K562 (cell line): ENCODE measurements around the gene PODN. TPM values are rescaled to one million over a fixed set of nuclear protein-coding genes. Genes with fewer than 3 reads are reported as not detected.

Experiments
- ATAC-seq: fragments of 200-7000 bp; cut with Tn5 transposase; 3 replicates; pipeline ENCODE4 v1.9.1; 2020; ENCODE audit warnings: moderate library complexity
- BruUV-seq: library from RNA; stranded (reverse); fragments of 400-500 nt; replicated peaks from 2 replicates; lab custom pipeline; 2021; lab: Mats Ljungman, UMichigan
- CTCF ChIA-PET: fragments of 300-600 bp; formaldehyde crosslinking; extraction: SDS; loops from one replicate; lab custom pipeline; 2021; ENCODE audit warnings: low intra/inter-chr PET ratio; lab: Yijun Ruan, JAX
- POLR2A ChIA-PET: fragments of 300-600, 350-650 bp; sonication (Branson Sonifier 250); formaldehyde crosslinking; extraction: SDS; loops from one replicate; lab custom pipeline; 2021; ENCODE audit warnings: antibody characterized with exemption, inconsistent platforms; lab: Yijun Ruan, JAX
- DNase-seq, 4 experiments: peaks; one replicate each; pipeline versions ENCODE4 v3.0.0 to v3.0.0-alpha.2; 2011 to 2018; ENCODE audit warnings: low spot score in 3 of 4, mixed read lengths in 3 of 4; ENCODE audit errors: extremely low read depth in 1 of 4
- FAIRE-seq: peaks from 2 replicates; lab custom pipeline; 2011; peaks lifted over from hg19 to GRCh38; lab: Jason Lieb, UNC
- H2AFZ ChIP-seq: 2 replicates; pipeline ENCODE4 v1.6.0; 2011; ENCODE audit warnings: low read depth, low read length, control low read depth, inconsistent platforms
- H3K27ac ChIP-seq: fragments of 200-600 bp; 3 replicates; pipeline ENCODE4 v1.8.0; 2011; ENCODE audit warnings: low read depth, mild to moderate bottlenecking, control low read depth, inconsistent platforms, low read length, moderate library complexity, mixed read lengths; ENCODE audit errors: extremely low read depth
- H3K27me3 ChIP-seq, 2 experiments: fragments of 300-600 bp in 1 of 2; 2 replicates in 1 of 2; 3 replicates in 1 of 2; pipeline versions ENCODE4 v1.6.0 to v1.8.0; 2011; ENCODE audit warnings: inconsistent platforms in 2 of 2, low read length in 2 of 2, mild to moderate bottlenecking in 1 of 2, mixed read lengths in 1 of 2, moderate library complexity in 1 of 2; ENCODE audit not compliant: control insufficient read depth in 2 of 2, insufficient read depth in 2 of 2
- H3K36me3 ChIP-seq: fragments of 300-600 bp; 3 replicates; pipeline ENCODE4 v1.8.0; 2011; ENCODE audit warnings: mild to moderate bottlenecking, low read length, inconsistent platforms; ENCODE audit not compliant: control insufficient read depth, insufficient read depth
- H3K4me1 ChIP-seq, 2 experiments: fragments of 200-600 bp in 1 of 2; replicated peaks in 1 of 2; 2 replicates in 1 of 2; 3 replicates in 1 of 2; pipeline versions ENCODE4 v1.5.1 to v1.8.0; 2011; ENCODE audit warnings: inconsistent platforms in 2 of 2, low read length in 2 of 2, mild to moderate bottlenecking in 1 of 2, mixed read lengths in 1 of 2, moderate library complexity in 1 of 2; ENCODE audit not compliant: control insufficient read depth in 2 of 2, insufficient read depth in 2 of 2
- H3K4me2 ChIP-seq: 2 replicates; pipeline ENCODE4 v1.6.1; 2011; ENCODE audit warnings: low read length, control low read depth, inconsistent platforms, mixed read lengths; ENCODE audit not compliant: insufficient read depth
- H3K4me3 ChIP-seq: fragments of 200-600 bp; sonication (generic), shearing (Covaris generic); 2 replicates; pipeline ENCODE4 v1.5.1; 2016; ENCODE audit warnings: control low read depth, inconsistent platforms
- H3K79me2 ChIP-seq: fragments of 200-600 bp; 3 replicates; pipeline ENCODE4 v1.8.0; 2011; ENCODE audit warnings: low read length, inconsistent platforms; ENCODE audit not compliant: control insufficient read depth, insufficient read depth
- H3K9ac ChIP-seq, 2 experiments: 2 replicates each; pipeline versions ENCODE4 v1.6.0 to v1.6.1; 2011; ENCODE audit warnings: low read depth in 2 of 2, low read length in 2 of 2, control low read depth in 1 of 2, inconsistent platforms in 1 of 2, mild to moderate bottlenecking in 1 of 2, mixed read lengths in 1 of 2; ENCODE audit not compliant: insufficient read depth in 1 of 2
- H3K9me1 ChIP-seq: one replicate; pipeline ENCODE4 v1.6.0; 2011; ENCODE audit warnings: inconsistent platforms, mild to moderate bottlenecking, low read length, moderate library complexity; ENCODE audit not compliant: control insufficient read depth, insufficient read depth
- H3K9me3 ChIP-seq: replicated peaks from 2 replicates; pipeline ENCODE4 v1.5.1; 2011; ENCODE audit warnings: low read depth, low read length, inconsistent platforms; ENCODE audit not compliant: control insufficient read depth, insufficient read depth
- H4K20me1 ChIP-seq: replicated peaks from 2 replicates; pipeline ENCODE4 v1.6.1; 2011; ENCODE audit warnings: low read length, inconsistent platforms, mixed read lengths; ENCODE audit not compliant: control insufficient read depth, insufficient read depth
- CREB1 ChIP-seq, 2 experiments: sonication (generic) in 1 of 2; formaldehyde crosslinking in 1 of 2; IDR thresholded peaks; 2 replicates each; pipeline versions ENCODE4 v1.6.1 to v1.8.0; 2012 to 2022; ENCODE audit warnings: inconsistent platforms in 1 of 2, mild to moderate bottlenecking in 1 of 2, missing genetic modification reagents in 1 of 2, moderate library complexity in 1 of 2
- E2F1 ChIP-seq: sonication (generic); formaldehyde crosslinking; IDR thresholded peaks from 2 replicates; pipeline ENCODE4 v1.8.1; 2023; ENCODE audit warnings: mild to moderate bottlenecking, missing genetic modification reagents, moderate library complexity
- HNRNPL ChIP-seq: fragments of 200-400 bp; formaldehyde crosslinking; IDR thresholded peaks from 2 replicates; pipeline ENCODE4 v1.6.1; 2017; ENCODE audit warnings: low read depth, mild to moderate bottlenecking, low read length
- MGA ChIP-seq: fragments of 450-650 bp; IDR thresholded peaks from 2 replicates; pipeline ENCODE4 v1.6.1; 2016; ENCODE audit warnings: mild to moderate bottlenecking, moderate library complexity
- WGBS: fragments of 100-300 bp; shearing (Covaris generic); methylation state at CpG from one replicate; pipeline ENCODE4 v1.1.6; 2016; ENCODE audit warnings: low coverage, mixed read lengths; ENCODE audit not compliant: insufficient coverage; ENCODE audit errors: missing lambda C conversion rate; 5-methylcytosine and 5-hydroxymethylcytosine counted together
- in situ Hi-C: fragments of 300-500 bp; cut with MboI; formaldehyde crosslinking; loops from 4 replicates; pipeline ENCODE4 v1.15.0; 2018; ENCODE audit warnings: inconsistent platforms, mixed read lengths
- intact Hi-C: fragments of 100-400 bp; cut with micrococcal nuclease; formaldehyde crosslinking; loops from 2 replicates; pipeline ENCODE4 v1.14.2; 2022
- polyA plus RNA-seq, 8 experiments: library from polyadenylated mRNA; depleted of rRNA in 4 of 8; stranded (reverse) in 5 of 8; unstranded in 3 of 8; fragments of >200 nt; fragmentation: Nextera tagmentation in 2 of 8; fragmentation: Illumina TruSeq in 1 of 8; extraction: Ambion mirVana in 2 of 8; extraction: Trizol in 1 of 8; gene quantifications; 2 replicates each; pipeline versions ENCODE4 v1.2.1 to v1.2.3, GENCODE V29; 2011 to 2014; ENCODE audit warnings: inconsistent platforms in 1 of 8, missing spikeins in 1 of 8
- total RNA-seq, 7 experiments: library from RNA; depleted of rRNA in 6 of 7; stranded (reverse); fragments of >200 nt in 6 of 7; fragmentation: Illumina TruSeq in 2 of 7; extraction: Trizol in 2 of 7; gene quantifications; 2 replicates each; pipeline versions ENCODE4 v1.2.1 to v1.2.3, GENCODE V29; 2011 to 2021; ENCODE audit warnings: low replicate concordance in 1 of 7
- TF ChIP-seq, protein P1 (sequence below): fragments of 150-350 bp; conservative IDR thresholded peaks from 2 replicates; pipeline ENCODE4 v1.6.1; 2014; ENCODE audit warnings: low read length

Gene PODN
- total and polyA plus RNA-seq, 9 of the 15 experiments (the other 6 are each of a cell fraction or from before 2014, with no cell fraction given) = not detected

- no TSS peak for BruUV-seq
- no peak for DNase-seq
- ChIA-PET POLR2A (no interaction called here), CTCF (no interaction called here)
- H3K4me3 ChIP-seq = no peak overlapping the region
- H3K27ac ChIP-seq = no peak overlapping the region
- H3K4me2 ChIP-seq = no peak overlapping the region
- H3K27me3 ChIP-seq = peaks cover 0 to 20% of the 10 kb centered on the region in 2 experiments; a peak in 2 of 5 replicates
- H4K20me1 ChIP-seq = peaks cover under 1% of the 10 kb centered on the region; the same call in 1 of the 2 replicates
- no peaks in the 10 kb centered on the region for H3K36me3 ChIP-seq
- intact Hi-C loops = no loop called here
- no peak overlapping the region for H3K9ac ChIP-seq
- H3K79me2 ChIP-seq = no peaks in the 10 kb centered on the region
- H2AFZ ChIP-seq = no peak overlapping the region
- FAIRE-seq = no peak
- no peaks in the 10 kb centered on the region for H3K9me3 ChIP-seq
- ATAC-seq = no peak
- 16% methylated on average over 7 of the region's 9 CpGs for WGBS
- in situ Hi-C loops = loop anchor here (5.0 kb wide), 1 partner anchor 46 kb away; no protein-coding TSS in a partner anchor
- no peaks in the 10 kb centered on the region for H3K9me1 ChIP-seq
- peaks cover 0 to 30% of the 10 kb centered on the region in 2 experiments; a peak in 2 of 5 replicates for H3K4me1 ChIP-seq
- TF ChIP-seq CREB1 (IDR thresholded peaks at IDR 0.05) (no peak), CREB1 (CRISPR knock-in tag; IDR thresholded peaks at IDR 0.05) (no peak), E2F1 (CRISPR knock-in tag) (no peak), HNRNPL (no peak), MGA (no peak)
- TF ChIP-seq, protein P1, sequence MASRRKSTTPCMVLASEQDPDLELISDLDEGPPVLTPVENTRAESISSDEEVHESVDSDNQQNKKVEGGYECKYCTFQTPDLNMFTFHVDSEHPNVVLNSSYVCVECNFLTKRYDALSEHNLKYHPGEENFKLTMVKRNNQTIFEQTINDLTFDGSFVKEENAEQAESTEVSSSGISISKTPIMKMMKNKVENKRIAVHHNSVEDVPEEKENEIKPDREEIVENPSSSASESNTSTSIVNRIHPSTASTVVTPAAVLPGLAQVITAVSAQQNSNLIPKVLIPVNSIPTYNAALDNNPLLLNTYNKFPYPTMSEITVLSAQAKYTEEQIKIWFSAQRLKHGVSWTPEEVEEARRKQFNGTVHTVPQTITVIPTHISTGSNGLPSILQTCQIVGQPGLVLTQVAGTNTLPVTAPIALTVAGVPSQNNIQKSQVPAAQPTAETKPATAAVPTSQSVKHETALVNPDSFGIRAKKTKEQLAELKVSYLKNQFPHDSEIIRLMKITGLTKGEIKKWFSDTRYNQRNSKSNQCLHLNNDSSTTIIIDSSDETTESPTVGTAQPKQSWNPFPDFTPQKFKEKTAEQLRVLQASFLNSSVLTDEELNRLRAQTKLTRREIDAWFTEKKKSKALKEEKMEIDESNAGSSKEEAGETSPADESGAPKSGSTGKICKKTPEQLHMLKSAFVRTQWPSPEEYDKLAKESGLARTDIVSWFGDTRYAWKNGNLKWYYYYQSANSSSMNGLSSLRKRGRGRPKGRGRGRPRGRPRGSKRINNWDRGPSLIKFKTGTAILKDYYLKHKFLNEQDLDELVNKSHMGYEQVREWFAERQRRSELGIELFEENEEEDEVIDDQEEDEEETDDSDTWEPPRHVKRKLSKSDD = no peak
Measured at GRCh38 chr1:53076165-53076564, 14.2 kb downstream of the PODN start.
